ENCODE measurements around the gene UCHL5. TPM values are rescaled to one million over a fixed set of nuclear protein-coding genes. Genes with fewer than 3 reads are reported as not detected.

UCHL5 gene
- 10 to 100 TPM; 27.5 to 28.2 TPM for total RNA-seq
- long read RNA-seq, full-length matches to known transcripts, result 38 of 60 reads
- long read RNA-seq, partial matches to known transcripts, result 0 of 60 reads
- long read RNA-seq, other reads (novel, unspliced or antisense), result 22 of 60 reads

GRCh38 chr1:193059282-193060114, at the start of gene UCHL5, which contains the start of gene RO60:
UCHL5 (minus strand) TSS chr1:193059360; CDS start chr1:193059260, 100 bp downstream.
RO60 (plus strand) TSS chr1:193059612; CDS start chr1:193069055, 9,443 bp downstream.
- ATAC-seq, result peak; percentile 92
- intact Hi-C loops (cut with DNase I, micrococcal nuclease), result loop anchor here in 1 of 2 donors (5.0 kb wide), 1 partner anchor 63 kb away; the partner anchor contains the start of gene CDC73

GRCh38 chr1:193108471-193108870, 49.3 kb upstream of the UCHL5 start:
- intact Hi-C loops (cut with DNase I, micrococcal nuclease), result no loop called here
- ATAC-seq, result no peak
- no peak for DNase-seq

More at GRCh38 chr1:193059282-193060114, at the start of gene UCHL5, which contains the start of gene RO60:
- DNase-seq, result peak; percentile 95 to 98

DNA sequence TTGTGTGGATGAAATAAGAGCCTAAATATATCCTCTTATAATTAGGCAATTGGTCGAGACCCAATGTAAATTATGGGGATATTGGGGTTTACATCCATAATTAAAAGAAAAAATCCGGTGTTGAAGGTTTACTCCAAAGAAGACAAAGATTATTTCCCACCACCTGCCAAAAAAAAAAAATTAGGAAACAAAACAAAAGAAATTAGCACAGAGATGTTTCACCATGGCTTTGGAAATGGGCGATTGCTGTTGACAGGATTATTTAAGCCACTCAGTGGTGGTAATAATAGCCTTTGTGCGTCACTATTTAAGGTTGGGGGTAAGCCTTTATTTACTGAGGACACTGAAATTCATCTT, 46.6 kb upstream of the UCHL5 start:
- ATAC-seq (no peak), DNase-seq (no peak)
- intact Hi-C loops (cut with DNase I, micrococcal nuclease), result no loop called here

GRCh38 chr1:193104907-193105820, 46.0 kb upstream of the UCHL5 start, which contains the start of gene GLRX2:
GLRX2 (minus strand) TSS chr1:193105414; CDS start chr1:193105382, 32 bp downstream.
- ATAC-seq, result peak; percentile 95
- DNase-seq, result peak; percentile 88 to 89
- intact Hi-C loops (cut with DNase I, micrococcal nuclease), result no loop called here

DNA sequence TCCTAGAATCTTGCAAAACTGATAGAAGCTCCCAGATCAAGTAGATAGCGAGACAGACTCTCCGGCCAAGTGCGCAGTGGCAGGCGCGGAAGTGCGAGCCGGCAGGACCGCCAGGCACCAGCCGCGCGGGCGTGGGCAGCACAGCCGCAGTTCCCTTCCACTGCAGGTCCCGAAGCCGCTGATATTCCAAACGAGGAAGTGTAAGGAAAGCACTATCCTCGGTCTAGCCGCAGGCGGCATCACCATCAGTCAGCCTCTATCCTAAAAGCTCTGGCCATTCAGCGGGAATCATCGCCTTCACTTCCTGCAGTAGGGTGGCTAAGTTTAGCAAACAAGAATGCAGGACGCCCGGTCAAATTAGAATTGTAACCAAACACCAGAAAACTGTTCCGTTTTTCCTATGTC, 45.3 kb upstream of the UCHL5 start:
- intact Hi-C loops (cut with DNase I, micrococcal nuclease), result no loop called here
- DNase-seq, result peak; percentile 50 to 63

DNA sequence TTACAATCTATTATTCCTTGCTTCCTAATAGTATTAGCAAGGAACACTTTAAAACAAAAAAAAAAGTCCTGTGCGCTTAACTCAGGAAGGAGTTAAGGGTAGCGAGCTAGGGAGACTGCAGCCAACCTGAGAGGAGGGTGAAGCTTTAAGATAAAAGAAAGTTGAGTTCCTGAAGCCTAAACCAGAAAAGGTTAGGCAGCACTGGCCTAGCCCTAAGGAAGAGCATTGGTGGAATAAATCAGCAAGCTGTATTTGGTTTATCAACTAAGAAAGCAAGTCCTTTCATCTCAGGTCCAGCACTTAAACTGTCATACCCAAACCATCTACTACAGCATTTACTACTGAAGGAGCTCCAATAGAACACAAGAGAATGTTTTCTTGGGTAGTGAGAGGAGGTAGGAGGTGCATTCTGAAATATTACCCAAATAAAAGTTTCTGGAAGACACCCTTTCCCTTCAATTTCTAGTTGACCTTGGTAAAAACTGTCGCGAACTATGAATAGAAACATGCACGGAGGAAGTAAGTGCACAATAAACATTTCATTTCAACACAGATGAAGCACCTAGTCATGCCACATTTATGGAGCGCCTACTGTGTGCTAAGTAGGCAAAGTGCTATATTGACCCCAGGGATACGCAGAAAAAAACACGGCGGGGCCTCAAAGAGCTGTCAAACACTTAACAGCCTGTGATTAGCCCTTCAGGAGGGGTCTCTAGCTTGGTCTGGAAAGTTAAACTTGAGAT, 44.8 kb upstream of the UCHL5 start:
- intact Hi-C loops (cut with DNase I, micrococcal nuclease), result no loop called here
- DNase-seq (no peak), ATAC-seq (no peak)

More for the DNA sequence above, 45.3 kb upstream of the UCHL5 start:
- ATAC-seq, result peak; percentile 71

DNA sequence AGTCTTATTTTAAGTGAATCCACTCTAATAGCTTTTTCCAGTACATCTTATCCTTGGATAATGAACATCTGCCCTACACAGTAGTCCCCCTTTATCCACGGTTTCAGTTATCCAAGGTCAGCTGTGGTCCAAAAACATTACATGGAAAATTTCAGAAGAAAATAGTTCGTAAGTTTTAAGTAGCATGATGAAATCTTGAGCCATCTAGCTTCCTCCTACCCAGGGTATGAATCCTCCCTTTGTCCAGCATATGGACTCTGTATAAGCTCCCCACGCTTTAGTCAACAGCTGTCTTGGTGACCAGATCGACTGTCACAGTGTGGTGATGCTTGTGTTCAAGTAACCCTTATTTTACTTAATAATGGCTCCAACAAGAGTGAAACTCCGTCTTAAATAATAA, 43.5 kb upstream of the UCHL5 start:
- DNase-seq (no peak), ATAC-seq (no peak)
- intact Hi-C loops (cut with DNase I, micrococcal nuclease), result no loop called here

- DNase-seq, result no peak
- intact Hi-C loops (cut with DNase I, micrococcal nuclease), result no loop called here
- ATAC-seq, result no peak
These were observed 35.0 kb upstream of the UCHL5 start for GRCh38 chr1:193094112-193094511.

DNA sequence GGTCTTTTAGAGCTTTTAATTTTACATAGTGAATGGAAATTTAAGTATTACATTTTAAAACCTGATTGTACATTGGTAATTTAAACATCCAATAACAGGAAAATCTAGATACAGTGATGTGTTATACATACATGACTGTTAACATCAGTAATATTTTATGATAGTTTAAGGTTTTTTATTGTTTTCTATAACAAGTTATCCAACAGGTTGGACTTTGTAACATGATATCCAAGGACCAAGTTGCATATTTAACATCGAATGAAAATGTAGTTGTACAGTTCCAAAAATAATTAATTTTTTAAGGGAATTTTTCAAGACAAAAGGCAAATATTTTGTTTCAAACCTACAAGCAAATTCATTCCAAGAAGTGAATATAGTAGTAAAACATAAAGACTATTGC, 31.7 kb upstream of the UCHL5 start:
- intact Hi-C loops (cut with DNase I, micrococcal nuclease), result no loop called here

DNA sequence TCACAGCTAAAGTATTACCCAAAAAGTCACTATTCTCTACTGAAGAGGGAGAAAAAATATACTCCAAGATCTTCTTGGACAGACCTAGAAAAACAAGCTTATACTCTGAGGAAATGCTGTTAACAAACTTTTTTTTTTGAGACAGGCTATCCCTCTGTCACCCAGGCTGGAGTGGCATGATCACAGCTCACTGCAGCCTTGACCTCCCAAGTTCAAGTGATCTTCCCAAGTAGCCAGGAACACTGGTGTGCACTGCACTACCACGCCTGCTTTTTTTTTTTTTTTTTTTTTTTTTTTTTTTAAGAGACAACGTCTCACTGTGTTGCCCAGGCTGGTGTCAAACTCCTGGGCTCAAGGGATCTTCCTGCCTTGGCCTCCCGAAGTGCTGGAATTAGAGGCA, 28.7 kb upstream of the UCHL5 start:
- intact Hi-C loops (cut with DNase I, micrococcal nuclease), result no loop called here
- ATAC-seq, result no peak

More for the DNA sequence above, 31.7 kb upstream of the UCHL5 start:
- no peak for DNase-seq
- ATAC-seq, result no peak

GRCh38 chr1:193086342-193086741, 27.2 kb upstream of the UCHL5 start:
- intact Hi-C loops (cut with DNase I, micrococcal nuclease), result no loop called here
- no peak for ATAC-seq

More for the DNA sequence above, 28.7 kb upstream of the UCHL5 start:
- DNase-seq, result no peak

DNA sequence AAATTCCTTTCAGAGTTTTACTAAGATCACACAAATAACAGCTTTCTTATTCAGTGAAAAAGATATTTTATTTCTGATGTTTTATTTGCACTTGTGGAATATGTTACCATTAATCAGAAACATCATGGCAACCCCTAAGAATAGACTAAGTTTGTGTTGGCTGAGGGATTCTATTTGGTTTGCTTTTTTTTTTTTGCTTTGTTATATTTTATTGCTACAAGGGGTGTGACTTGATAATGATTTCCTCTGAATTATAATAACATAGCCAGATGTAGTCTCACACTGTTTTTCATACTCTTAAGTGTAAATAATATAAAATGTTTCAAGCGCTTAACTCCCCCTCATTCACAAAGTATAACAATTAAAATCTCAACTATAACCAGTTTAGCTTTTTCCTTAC, 26.1 kb upstream of the UCHL5 start:
- DNase-seq, result no peak
- intact Hi-C loops (cut with DNase I, micrococcal nuclease), result no loop called here
- no peak for ATAC-seq

More at GRCh38 chr1:193086342-193086741, 27.2 kb upstream of the UCHL5 start:
- no peak for DNase-seq

DNA sequence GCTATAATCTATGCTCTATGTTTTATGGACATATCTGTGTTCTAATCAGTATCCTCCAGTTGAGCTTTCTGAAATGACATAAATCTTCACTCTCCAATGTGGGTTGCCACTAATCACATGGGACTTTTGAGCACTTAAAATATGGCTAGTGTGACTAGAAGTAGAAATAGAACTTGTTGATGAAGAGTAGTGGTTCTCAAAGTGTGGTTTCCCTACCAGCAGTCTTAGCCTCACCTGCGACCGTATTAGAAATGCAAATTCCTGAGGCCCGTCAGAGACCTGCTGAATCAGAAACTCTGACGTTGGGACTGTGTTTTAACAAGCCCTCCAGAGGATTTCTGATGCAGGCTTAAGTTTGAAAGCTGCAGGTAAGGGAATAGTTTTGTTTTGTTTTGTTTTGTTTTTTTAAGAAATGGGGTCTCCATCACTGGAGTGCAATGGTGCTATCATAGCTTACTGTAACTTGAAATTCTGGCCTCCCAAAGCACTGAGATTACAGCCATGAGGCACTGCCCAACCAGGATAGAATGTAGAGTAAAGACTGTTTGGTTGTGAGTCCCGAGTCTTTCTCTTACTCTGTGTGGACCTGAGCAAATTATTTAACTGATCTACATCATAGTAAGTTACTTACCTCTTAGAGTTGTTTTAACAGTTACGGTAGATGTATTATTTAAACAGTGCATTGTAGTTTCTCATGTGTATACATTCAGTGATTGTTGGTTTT, 24.4 kb upstream of the UCHL5 start:
- intact Hi-C loops (cut with DNase I, micrococcal nuclease), result no loop called here
- no peak for ATAC-seq
- no peak for DNase-seq

- intact Hi-C loops (cut with DNase I, micrococcal nuclease), result no loop called here
- no peak for DNase-seq
- no peak for ATAC-seq
These were observed 20.0 kb upstream of the UCHL5 start for GRCh38 chr1:193079187-193079586.

- no peak for ATAC-seq
These were observed 18.8 kb upstream of the UCHL5 start for GRCh38 chr1:193077991-193078390.

DNA sequence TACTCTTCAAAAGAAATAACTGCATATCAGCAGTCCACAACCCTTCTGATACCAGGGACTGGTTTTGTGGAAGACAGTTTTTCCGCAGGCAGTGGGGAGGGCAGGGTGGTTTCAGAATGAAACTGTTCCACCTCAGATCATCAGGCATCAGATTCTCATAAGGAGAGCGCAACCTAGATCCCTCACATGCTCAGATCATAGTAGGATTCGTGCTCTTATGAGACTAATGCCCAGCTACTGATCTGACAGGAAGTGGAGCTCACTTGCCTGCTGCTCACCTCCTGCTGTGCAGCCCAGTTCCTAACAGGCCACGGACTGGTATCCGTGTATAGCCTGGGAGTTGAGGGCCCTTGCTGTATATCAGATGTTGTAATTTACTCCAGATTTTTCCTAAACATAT, 11.8 kb upstream of the UCHL5 start:
- DNase-seq (no peak), ATAC-seq (no peak)
- intact Hi-C loops (cut with DNase I, micrococcal nuclease), result no loop called here

More at GRCh38 chr1:193077991-193078390, 18.8 kb upstream of the UCHL5 start:
- intact Hi-C loops (cut with DNase I, micrococcal nuclease), result no loop called here
- DNase-seq, result no peak

- DNase-seq (no peak), ATAC-seq (no peak)
- intact Hi-C loops (cut with DNase I, micrococcal nuclease), result no loop called here
These were observed 11.2 kb upstream of the UCHL5 start for GRCh38 chr1:193070386-193070753.

All from left colon (tissue), 2 donors.